Keratinocyte (primary cell): ENCODE measurements around the gene HDGFL2. TPM values are rescaled to one million over a fixed set of nuclear protein-coding genes. Genes with fewer than 3 reads are reported as not detected.

ENCODE experiments used
- DNase-seq: peaks from one replicate; pipeline ENCODE4 v3.0.0-alpha.2; 2011; ENCODE audit warnings: low read depth, missing footprints, low spot score
- FAIRE-seq: peaks from 2 replicates; lab custom pipeline; 2011; peaks lifted over from hg19 to GRCh38; lab: Jason Lieb, UNC
- H2AFZ ChIP-seq: 2 replicates; pipeline ENCODE4 v1.6.0; 2012; ENCODE audit warnings: low read length, control low read depth, inconsistent platforms; ENCODE audit not compliant: control insufficient read depth
- H3K27ac ChIP-seq: 2 replicates; pipeline ENCODE4 v1.5.1; 2011; ENCODE audit warnings: low read length; ENCODE audit not compliant: control insufficient read depth, insufficient read depth
- H3K27me3 ChIP-seq: 3 replicates; pipeline ENCODE4 v1.6.0; 2011; ENCODE audit warnings: low read length; ENCODE audit not compliant: control insufficient read depth, insufficient read depth; ENCODE audit errors: extremely low read depth
- H3K36me3 ChIP-seq, 2 experiments: 2 replicates in 1 of 2; 3 replicates in 1 of 2; pipeline ENCODE4 v1.5.1; 2011; ENCODE audit warnings: low read length in 2 of 2, mild to moderate bottlenecking in 1 of 2; ENCODE audit not compliant: control insufficient read depth in 2 of 2, insufficient read depth in 2 of 2; ENCODE audit errors: extremely low read depth in 1 of 2
- H3K4me1 ChIP-seq: 3 replicates; pipeline ENCODE4 v1.5.1; 2011; ENCODE audit warnings: low read length; ENCODE audit not compliant: control insufficient read depth, insufficient read depth; ENCODE audit errors: extremely low read depth
- H3K4me2 ChIP-seq: 3 replicates; pipeline ENCODE4 v1.6.0; 2011; ENCODE audit warnings: low read depth, low read length; ENCODE audit not compliant: control insufficient read depth, insufficient read depth; ENCODE audit errors: extremely low read depth
- H3K4me3 ChIP-seq, 3 experiments: fragments of 200-600 bp in 1 of 3; sonication (generic) in 1 of 3; 2 replicates in 2 of 3; 3 replicates in 1 of 3; pipeline ENCODE4 v1.5.1; 2011 to 2016; ENCODE audit warnings: low read length in 3 of 3, mild to moderate bottlenecking in 3 of 3, control low read depth in 2 of 3, inconsistent platforms in 1 of 3, low read depth in 1 of 3, mixed read lengths in 1 of 3, mixed run types in 1 of 3, moderate library complexity in 1 of 3; ENCODE audit not compliant: control insufficient read depth in 2 of 3, insufficient read depth in 2 of 3; ENCODE audit errors: extremely low read depth in 1 of 3
- H3K79me2 ChIP-seq: 2 replicates; pipeline ENCODE4 v1.6.0; 2012; ENCODE audit warnings: low read length; ENCODE audit not compliant: control insufficient read depth, insufficient read depth
- H3K9ac ChIP-seq: 3 replicates; pipeline ENCODE4 v1.6.0; 2011; ENCODE audit warnings: low read length; ENCODE audit not compliant: control insufficient read depth, insufficient read depth; ENCODE audit errors: extremely low read depth
- H3K9me1 ChIP-seq: 3 replicates; pipeline ENCODE4 v1.6.0; 2011; ENCODE audit warnings: low read length; ENCODE audit not compliant: control insufficient read depth, insufficient read depth; ENCODE audit errors: extremely low read depth
- H3K9me3 ChIP-seq: 2 replicates; pipeline ENCODE4 v1.5.1; 2012; ENCODE audit warnings: low read depth, low read length; ENCODE audit not compliant: control insufficient read depth
- H4K20me1 ChIP-seq: 3 replicates; pipeline ENCODE4 v1.6.0; 2011; ENCODE audit warnings: low read length; ENCODE audit not compliant: control insufficient read depth, insufficient read depth; ENCODE audit errors: extremely low read depth
- EZH2 ChIP-seq: IDR thresholded peaks from one replicate; pipeline ENCODE4 v1.6.1; 2012; ENCODE audit warnings: inconsistent platforms, mild to moderate bottlenecking, low read length, moderate library complexity
- dilution Hi-C: fragments of 300-500 bp; cut with MboI; formaldehyde crosslinking; loops from one replicate; pipeline ENCODE4 v1.7.0; 2020; ENCODE audit warnings: low sequenced_read_pairs; ENCODE audit not compliant: extremely low pct_ligation_motif_present
- polyA plus RNA-seq, 5 experiments: library from polyadenylated mRNA; depleted of rRNA in 3 of 5; stranded (reverse) in 3 of 5; stranded (forward) in 1 of 5; unstranded in 1 of 5; fragments of >200 nt; gene quantifications; 1 replicate in 1 of 5; 2 replicates in 3 of 5; 3 replicates in 1 of 5; pipeline versions ENCODE4 v1.2.1 to v1.2.3, GENCODE V29; 2011 to 2012; ENCODE audit warnings: missing spikeins in 2 of 5, low read depth in 1 of 5, low replicate concordance in 1 of 5
- TF ChIP-seq, protein P1 (sequence below), 3 experiments: IDR thresholded peaks in 1 of 3; conservative IDR thresholded peaks in 1 of 3; optimal IDR thresholded peaks in 1 of 3; 2 replicates in 2 of 3; 3 replicates in 1 of 3; pipeline versions ENCODE3 to v1.5.1; 2011; ENCODE audit warnings: low read length in 3 of 3, mild to moderate bottlenecking in 3 of 3, moderate library complexity in 2 of 3, control low read depth in 1 of 3, inconsistent platforms in 1 of 3; ENCODE audit not compliant: insufficient read depth in 2 of 3; ENCODE audit errors: extremely low read depth in 1 of 3

The HDGFL2 gene
- polyA plus RNA-seq, 1 donor (not counting 4 experiments of a cell fraction or from before 2014, with no cell fraction given) = 19.5 TPM

DNA sequence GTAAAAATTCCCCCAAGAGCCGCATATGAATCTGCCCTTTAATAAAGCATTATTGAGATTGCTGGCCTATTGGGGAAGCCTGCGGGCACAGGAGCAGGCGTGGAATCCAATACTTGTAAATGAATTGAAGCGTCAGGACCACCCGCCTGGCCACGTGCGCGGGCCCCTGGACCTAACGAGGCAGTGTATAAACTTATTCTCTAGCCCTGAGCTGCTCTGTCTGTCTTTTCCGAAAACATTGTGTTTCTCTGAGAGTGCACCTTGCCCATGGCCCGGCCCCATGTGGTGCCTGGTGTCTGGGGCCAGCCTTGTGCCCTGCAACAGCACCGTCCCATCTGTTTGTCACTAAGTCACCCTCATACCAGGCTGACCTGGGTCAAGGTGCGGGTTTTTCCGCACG lies 28.9 kb upstream of the HDGFL2 start:
- Histone ChIP-seq H3K27me3 (no peaks in the 10 kb centered on the region), H3K9me3 (no peaks in the 10 kb centered on the region), H3K9me1 (no peaks in the 10 kb centered on the region), H3K4me3 (no peak overlapping the region), H3K27ac (no peak overlapping the region), H4K20me1 (no peaks in the 10 kb centered on the region), H3K79me2 (no peaks in the 10 kb centered on the region), H3K36me3 (peaks cover 42 to 47% of the 10 kb centered on the region in 2 experiments), H2AFZ (no peak overlapping the region), H3K4me2 (no peak overlapping the region), H3K4me1 (no peaks in the 10 kb centered on the region), H3K9ac (no peak overlapping the region)
- TF ChIP-seq, protein P1, sequence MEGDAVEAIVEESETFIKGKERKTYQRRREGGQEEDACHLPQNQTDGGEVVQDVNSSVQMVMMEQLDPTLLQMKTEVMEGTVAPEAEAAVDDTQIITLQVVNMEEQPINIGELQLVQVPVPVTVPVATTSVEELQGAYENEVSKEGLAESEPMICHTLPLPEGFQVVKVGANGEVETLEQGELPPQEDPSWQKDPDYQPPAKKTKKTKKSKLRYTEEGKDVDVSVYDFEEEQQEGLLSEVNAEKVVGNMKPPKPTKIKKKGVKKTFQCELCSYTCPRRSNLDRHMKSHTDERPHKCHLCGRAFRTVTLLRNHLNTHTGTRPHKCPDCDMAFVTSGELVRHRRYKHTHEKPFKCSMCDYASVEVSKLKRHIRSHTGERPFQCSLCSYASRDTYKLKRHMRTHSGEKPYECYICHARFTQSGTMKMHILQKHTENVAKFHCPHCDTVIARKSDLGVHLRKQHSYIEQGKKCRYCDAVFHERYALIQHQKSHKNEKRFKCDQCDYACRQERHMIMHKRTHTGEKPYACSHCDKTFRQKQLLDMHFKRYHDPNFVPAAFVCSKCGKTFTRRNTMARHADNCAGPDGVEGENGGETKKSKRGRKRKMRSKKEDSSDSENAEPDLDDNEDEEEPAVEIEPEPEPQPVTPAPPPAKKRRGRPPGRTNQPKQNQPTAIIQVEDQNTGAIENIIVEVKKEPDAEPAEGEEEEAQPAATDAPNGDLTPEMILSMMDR (optimal IDR thresholded peaks at IDR 0.05 in 1 of 3, IDR thresholded peaks at IDR 0.05 in 1 of 3, conservative IDR thresholded peaks at IDR 0.05 in 1 of 3; ENCODE audit: extremely low read depth in 1 of 3, insufficient read depth in 2 of 3, low read length in 3 of 3) = no peak
- TF ChIP-seq EZH2 = no peak
- dilution Hi-C loops = no loop called here
- FAIRE-seq (no peak), DNase-seq (no peak)

DNA sequence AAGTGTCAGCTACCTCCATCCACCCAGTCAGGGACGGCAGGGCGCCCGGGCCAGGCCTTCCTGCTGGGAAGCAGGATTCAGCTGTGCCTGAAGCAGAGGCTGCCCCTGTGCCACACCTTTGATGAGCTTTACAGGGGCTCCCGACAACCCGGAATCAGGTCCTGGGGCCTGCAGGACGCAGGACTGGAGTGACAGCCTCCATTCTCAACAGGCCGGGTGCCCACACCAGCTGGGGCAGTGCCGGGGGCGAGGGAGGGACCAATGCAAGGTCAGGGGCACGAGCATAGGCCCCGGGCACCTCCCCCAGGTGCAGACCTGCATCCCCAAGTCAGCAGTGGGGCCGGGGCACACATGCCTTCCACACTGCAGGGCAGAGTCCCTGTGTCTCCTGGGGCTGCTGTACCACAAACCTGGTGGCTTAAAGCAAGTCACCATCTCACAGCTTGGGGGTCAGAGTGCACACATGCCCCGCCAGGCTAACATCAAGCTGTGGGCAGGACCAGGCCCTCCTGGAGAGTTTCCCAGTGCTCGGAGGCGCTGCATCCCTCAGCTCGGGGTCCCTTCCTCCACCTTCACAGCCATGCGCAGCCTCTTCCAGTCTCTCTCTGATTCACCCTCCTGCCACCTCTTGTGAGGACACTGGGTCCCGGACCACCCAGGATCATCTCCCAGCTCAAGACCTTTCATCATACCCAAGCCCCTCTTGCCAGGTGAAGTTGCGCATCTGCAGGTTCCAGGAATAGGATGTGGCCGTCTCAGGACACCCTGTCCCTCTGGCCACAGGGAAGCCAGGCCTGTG lies 27.9 kb upstream of the HDGFL2 start:
- Histone ChIP-seq H3K4me3 (no peak overlapping the region), H3K27ac (no peak overlapping the region), H4K20me1 (no peaks in the 10 kb centered on the region), H3K79me2 (no peaks in the 10 kb centered on the region), H3K27me3 (no peaks in the 10 kb centered on the region), H3K9ac (no peak overlapping the region), H3K9me3 (no peaks in the 10 kb centered on the region), H3K4me1 (peaks cover under 1% of the 10 kb centered on the region), H3K9me1 (no peaks in the 10 kb centered on the region), H3K4me2 (no peak overlapping the region), H2AFZ (no peak overlapping the region), H3K36me3 (peaks cover 48 to 53% of the 10 kb centered on the region in 2 experiments)
- no peak for DNase-seq
- TF ChIP-seq, protein P1 (optimal IDR thresholded peaks at IDR 0.05 in 1 of 3, IDR thresholded peaks at IDR 0.05 in 1 of 3, conservative IDR thresholded peaks at IDR 0.05 in 1 of 3; ENCODE audit: extremely low read depth in 1 of 3, insufficient read depth in 2 of 3, low read length in 3 of 3) = no peak
- TF ChIP-seq EZH2 = no peak
- FAIRE-seq = no peak
- dilution Hi-C loops = no loop called here
